NCI-H146 (cell line): Measurements from ENCODE around the gene RPL22.
"Not testable (repeated sequence)": the region's sequence is repeated elsewhere in the genome, so short reads cannot be mapped to it uniquely, and the experiment has no call there.

Experiments
- DNase-seq: peaks from one replicate; lab custom pipeline; 2025; lab: John Stamatoyannopoulos, UW

RPL22 gene

GRCh38 chr1:6233376-6233775 lies 34.0 kb upstream of the RPL22 start:
- no peak for DNase-seq

- DNase-seq = no peak
These were observed 26.3 kb upstream of the RPL22 start for GRCh38 chr1:6225651-6226050.

- DNase-seq = no peak
These were observed 25.3 kb upstream of the RPL22 start for GRCh38 chr1:6224718-6225117.

- no peak for DNase-seq
These were observed 24.2 kb upstream of the RPL22 start for GRCh38 chr1:6223617-6224016.

- no peak for DNase-seq
These were observed 23.2 kb upstream of the RPL22 start for GRCh38 chr1:6222636-6223035.

- no peak for DNase-seq
These were observed 21.9 kb upstream of the RPL22 start for GRCh38 chr1:6221210-6221784.

- no peak for DNase-seq
These were observed 20.8 kb upstream of the RPL22 start for GRCh38 chr1:6220236-6220635.

GRCh38 chr1:6219641-6220040 lies 20.2 kb upstream of the RPL22 start:
- DNase-seq = not testable (repeated sequence)

- DNase-seq = no peak
These were observed 19.2 kb upstream of the RPL22 start for GRCh38 chr1:6218375-6219164.

GRCh38 chr1:6212193-6212959 lies 13.0 kb upstream of the RPL22 start:
- DNase-seq = no peak

- no peak for DNase-seq
These were observed 12.3 kb upstream of the RPL22 start for GRCh38 chr1:6211731-6212130.

GRCh38 chr1:6210591-6211355 lies 11.4 kb upstream of the RPL22 start:
- DNase-seq = no peak

- DNase-seq = no peak
These were observed 10.5 kb upstream of the RPL22 start for GRCh38 chr1:6209661-6210580.

- no peak for DNase-seq
These were observed 9.6 kb upstream of the RPL22 start for GRCh38 chr1:6208723-6209660.

- no peak for DNase-seq
These were observed 8.5 kb upstream of the RPL22 start for GRCh38 chr1:6207921-6208320.

GRCh38 chr1:6207075-6207885 lies 7.9 kb upstream of the RPL22 start:
- no peak for DNase-seq

- DNase-seq = no peak
These were observed 7.1 kb upstream of the RPL22 start for GRCh38 chr1:6206520-6206855.

- DNase-seq = peak; percentile 76
These were observed 6.6 kb upstream of the RPL22 start, which contains the start of gene RNF207 for GRCh38 chr1:6205849-6206519. TSS of gene RNF207 (plus strand) at chr1:6206119. CDS start at chr1:6206536, 417 bp downstream.

GRCh38 chr1:6202256-6202655 lies 2.9 kb upstream of the RPL22 start:
- no peak for DNase-seq
